A673 (cell line): ENCODE results near the gene MRPS2. TPM values are rescaled to one million over a fixed set of nuclear protein-coding genes. Genes with fewer than 3 reads are reported as not detected.

Experiments used
- BruUV-seq: library from RNA; stranded (reverse); fragments of 400-500 nt; replicated peaks from 2 replicates; lab custom pipeline; 2021; lab: Mats Ljungman, UMichigan
- CTCF ChIA-PET: fragments of 300-600 bp; sonication (Branson Sonifier 250); formaldehyde crosslinking; loops from one replicate; lab custom pipeline; 2022; ENCODE audit warnings: antibody characterized with exemption; lab: Charles Lee
- POLR2A ChIA-PET: fragments of 300-600 bp; sonication (Branson Sonifier 250); formaldehyde crosslinking; loops from one replicate; lab custom pipeline; 2022; ENCODE audit warnings: antibody characterized with exemption; ENCODE audit not compliant: low non-redundant PET; lab: Charles Lee
- DNase-seq: peaks from one replicate; pipeline ENCODE4 v3.0.0-alpha.2; 2015; ENCODE audit warnings: low spot score
- H3K27ac ChIP-seq: fragments of 200-600 bp; sonication (generic); 2 replicates; pipeline ENCODE4 v1.5.1; 2016; ENCODE audit warnings: mixed run types, low read depth, mild to moderate bottlenecking, mixed read lengths, antibody characterized with exemption, low read length; ENCODE audit not compliant: poor library complexity, severe bottlenecking
- H3K27me3 ChIP-seq: fragments of 200-600 bp; sonication (generic); replicated peaks from 2 replicates; pipeline ENCODE4 v1.6.1; 2017; ENCODE audit warnings: mixed run types, low read depth, mild to moderate bottlenecking, mixed read lengths, antibody characterized with exemption, low read length; ENCODE audit not compliant: insufficient read depth, poor library complexity
- H3K36me3 ChIP-seq: fragments of 200-600 bp; sonication (generic); 2 replicates; pipeline ENCODE4 v1.6.1; 2016; ENCODE audit warnings: mixed run types, mild to moderate bottlenecking, mixed read lengths, antibody characterized with exemption, low read length; ENCODE audit not compliant: insufficient read depth, poor library complexity, severe bottlenecking
- H3K4me1 ChIP-seq: fragments of 200-600 bp; sonication (generic); 2 replicates; pipeline ENCODE4 v1.6.1; 2017; ENCODE audit warnings: mixed run types, mild to moderate bottlenecking, mixed read lengths, antibody characterized with exemption, low read length; ENCODE audit not compliant: insufficient read depth, poor library complexity, severe bottlenecking
- H3K4me3 ChIP-seq: fragments of 200-600 bp; sonication (generic); 2 replicates; pipeline ENCODE4 v1.5.1; 2016; ENCODE audit warnings: low read depth, mixed run types, mild to moderate bottlenecking, mixed read lengths, low read length; ENCODE audit not compliant: poor library complexity, severe bottlenecking
- H3K9me3 ChIP-seq: fragments of 200-600 bp; sonication (generic); 2 replicates; pipeline ENCODE4 v1.6.1; 2016; ENCODE audit warnings: mixed run types, low read depth, mild to moderate bottlenecking, mixed read lengths, antibody characterized with exemption, low read length; ENCODE audit not compliant: poor library complexity, severe bottlenecking
- EZH2 ChIP-seq: fragments of 200-600 bp; sonication (generic); IDR thresholded peaks from 2 replicates; pipeline ENCODE4 v1.6.1; 2017; ENCODE audit warnings: borderline replicate concordance, low read depth, mild to moderate bottlenecking, mixed read lengths, antibody characterized with exemption, low read length; ENCODE audit not compliant: poor library complexity, severe bottlenecking
- intact Hi-C: fragments of 100-400 bp; cut with micrococcal nuclease; formaldehyde crosslinking; loops from one replicate; pipeline ENCODE4 v1.10.0; 2022; ENCODE audit not compliant: unreplicated experiment
- total RNA-seq: library from RNA; stranded (reverse); gene quantifications from 2 replicates; pipeline ENCODE4 v1.2.3, GENCODE V29; 2021
- TF ChIP-seq, protein P1 (sequence below): fragments of 300-800, 200-600 bp; sonication (generic); conservative IDR thresholded peaks from 2 replicates; pipeline ENCODE4 v1.5.1; 2017; ENCODE audit warnings: low read depth, mild to moderate bottlenecking, antibody characterized with exemption, low read length, moderate library complexity, mixed read lengths

The MRPS2 gene
- total RNA-seq, 1 experiment from 2014 or later = 88.8 TPM

DNA sequence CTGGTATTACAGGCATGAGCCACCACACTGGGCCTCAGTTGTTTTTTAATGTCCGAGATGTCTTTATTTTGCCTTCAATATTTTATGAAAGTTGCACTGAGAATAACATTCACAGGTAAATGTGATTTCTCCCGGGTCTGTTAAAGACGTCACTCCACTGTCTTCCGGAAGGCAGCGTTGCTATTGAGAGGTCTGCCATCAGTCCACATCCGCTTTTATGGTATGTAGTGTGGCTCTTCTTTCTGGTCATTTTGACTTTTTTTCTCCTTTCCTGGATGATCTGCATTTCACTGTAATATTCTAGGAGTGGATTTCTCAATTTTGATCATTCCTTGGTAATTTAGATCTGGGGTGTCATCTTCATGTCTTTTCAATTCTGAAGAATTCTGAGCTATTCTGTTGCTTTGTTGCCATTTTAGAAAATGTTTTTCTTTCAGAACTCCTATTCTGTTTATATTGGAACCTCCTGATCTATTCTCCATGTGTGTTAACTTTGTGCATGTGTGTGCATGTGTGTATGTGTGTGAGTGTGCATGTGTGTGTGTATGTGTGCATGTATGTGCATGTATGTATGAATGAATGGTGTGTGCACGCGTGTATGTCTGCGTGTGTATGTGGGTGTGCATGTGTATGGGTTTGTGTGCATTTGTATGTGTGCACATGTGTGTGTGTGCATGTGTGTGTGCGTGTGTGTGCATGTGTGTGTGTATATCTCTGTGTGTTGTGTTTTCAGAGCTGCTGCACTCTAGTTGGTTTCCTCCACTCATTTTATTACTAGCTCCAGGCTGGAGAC, 18.9 kb downstream of the MRPS2 start:
- Histone ChIP-seq H3K27me3 (no peaks in the 10 kb centered on the region), H3K9me3 (no peaks in the 10 kb centered on the region), H3K4me3 (no peak overlapping the region), H3K36me3 (no peaks in the 10 kb centered on the region), H3K4me1 (no peaks in the 10 kb centered on the region), H3K27ac (no peak overlapping the region)
- POLR2A ChIA-PET = no interaction called here
- intact Hi-C loops = no loop called here
- CTCF ChIA-PET = no interaction called here
- no peak for DNase-seq
- BruUV-seq = no TSS peak
- no peak for TF ChIP-seq EZH2
- TF ChIP-seq, protein P1, sequence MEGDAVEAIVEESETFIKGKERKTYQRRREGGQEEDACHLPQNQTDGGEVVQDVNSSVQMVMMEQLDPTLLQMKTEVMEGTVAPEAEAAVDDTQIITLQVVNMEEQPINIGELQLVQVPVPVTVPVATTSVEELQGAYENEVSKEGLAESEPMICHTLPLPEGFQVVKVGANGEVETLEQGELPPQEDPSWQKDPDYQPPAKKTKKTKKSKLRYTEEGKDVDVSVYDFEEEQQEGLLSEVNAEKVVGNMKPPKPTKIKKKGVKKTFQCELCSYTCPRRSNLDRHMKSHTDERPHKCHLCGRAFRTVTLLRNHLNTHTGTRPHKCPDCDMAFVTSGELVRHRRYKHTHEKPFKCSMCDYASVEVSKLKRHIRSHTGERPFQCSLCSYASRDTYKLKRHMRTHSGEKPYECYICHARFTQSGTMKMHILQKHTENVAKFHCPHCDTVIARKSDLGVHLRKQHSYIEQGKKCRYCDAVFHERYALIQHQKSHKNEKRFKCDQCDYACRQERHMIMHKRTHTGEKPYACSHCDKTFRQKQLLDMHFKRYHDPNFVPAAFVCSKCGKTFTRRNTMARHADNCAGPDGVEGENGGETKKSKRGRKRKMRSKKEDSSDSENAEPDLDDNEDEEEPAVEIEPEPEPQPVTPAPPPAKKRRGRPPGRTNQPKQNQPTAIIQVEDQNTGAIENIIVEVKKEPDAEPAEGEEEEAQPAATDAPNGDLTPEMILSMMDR = no peak

DNA sequence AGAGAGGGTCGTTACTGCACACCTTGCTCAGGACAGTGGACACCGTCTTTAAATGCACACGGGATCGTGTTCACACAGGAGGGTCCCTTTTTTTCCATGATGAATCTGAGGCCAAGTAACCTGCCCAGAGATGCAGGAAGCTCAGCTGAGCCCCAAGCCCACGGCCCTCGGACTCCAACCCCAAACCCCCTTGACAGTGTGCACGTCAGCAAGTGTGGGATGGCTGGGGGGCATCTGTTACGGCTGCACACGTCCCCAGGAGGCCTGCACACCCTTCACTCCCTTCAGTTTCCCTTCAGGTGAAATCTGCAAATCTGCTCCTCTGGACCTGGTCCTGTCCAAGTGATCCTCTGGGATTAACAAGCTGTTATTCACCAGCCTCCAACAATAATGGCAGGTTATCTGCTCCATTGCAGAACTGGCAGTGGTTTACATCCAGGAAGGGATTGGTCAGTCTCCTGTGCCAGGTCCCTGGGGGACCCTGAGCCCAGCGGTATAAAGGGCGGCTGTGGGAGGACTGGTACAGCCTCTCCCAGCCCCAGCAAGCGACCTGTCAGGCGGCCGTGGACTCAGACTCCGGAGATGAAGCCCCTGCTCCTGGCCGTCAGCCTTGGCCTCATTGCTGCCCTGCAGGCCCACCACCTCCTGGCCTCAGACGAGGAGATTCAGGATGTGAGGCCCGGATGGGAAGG, 20.6 kb downstream of the MRPS2 start, which contains the start of gene LCN1:
LCN1 (plus strand) TSS at position 525 of the 692 bp plus-strand sequence; CDS start at position 583, 58 bp downstream.
- Histone ChIP-seq H3K27ac (no peak within 1 kb of the TSS), H3K4me3 (no peak within 1 kb of the TSS), H3K4me1 (no peaks in the 10 kb centered on the region), H3K27me3 (no peaks in the 10 kb centered on the region), H3K9me3 (no peaks in the 10 kb centered on the region), H3K36me3 (no peaks in the 10 kb centered on the region)
- POLR2A ChIA-PET = no interaction called here
- CTCF ChIA-PET = no interaction called here
- TF ChIP-seq, protein P1 = no peak
- no peak for TF ChIP-seq EZH2
- intact Hi-C loops = no loop called here
- no TSS peak for BruUV-seq
- no peak for DNase-seq

GRCh38 chr9:135521608-135522095, 21.2 kb downstream of the MRPS2 start:
- Histone ChIP-seq H3K9me3 (no peaks in the 10 kb centered on the region), H3K4me3 (no peak overlapping the region), H3K27me3 (no peaks in the 10 kb centered on the region), H3K36me3 (no peaks in the 10 kb centered on the region), H3K4me1 (no peaks in the 10 kb centered on the region), H3K27ac (no peak overlapping the region)
- POLR2A ChIA-PET = no interaction called here
- TF ChIP-seq, protein P1 = no peak
- TF ChIP-seq EZH2 = no peak
- intact Hi-C loops = no loop called here
- no peak for DNase-seq
- CTCF ChIA-PET = no interaction called here
- BruUV-seq = no TSS peak
